Astrocyte (in vitro differentiated cells and primary cell): ENCODE results near the gene CAPNS1. TPM values are rescaled to one million over a fixed set of nuclear protein-coding genes. Genes with fewer than 3 reads are reported as not detected.
A peak's percentile ranks its signal among the peaks of the same experiment; 100 is the strongest.
"Not testable (repeated sequence)": the region's sequence is repeated elsewhere in the genome, so short reads cannot be mapped to it uniquely, and the experiment has no call there.

ENCODE experiments used
- DNase-seq: peaks from one replicate; pipeline ENCODE4 v3.0.0-alpha.2; 2010; ENCODE audit warnings: low read depth
- FAIRE-seq: peaks from 2 replicates; lab custom pipeline; 2011; peaks lifted over from hg19 to GRCh38; lab: Jason Lieb, UNC
- H2AFZ ChIP-seq: 2 replicates; pipeline ENCODE4 v1.6.0; 2012; ENCODE audit warnings: low read depth, low read length, inconsistent platforms
- H3K27ac ChIP-seq: 2 replicates; pipeline ENCODE4 v1.5.1; 2011; ENCODE audit warnings: low read depth, low read length, inconsistent platforms
- H3K27me3 ChIP-seq: 2 replicates; pipeline ENCODE4 v1.6.0; 2011; ENCODE audit warnings: low read length, inconsistent platforms; ENCODE audit not compliant: insufficient read depth
- H3K36me3 ChIP-seq: 2 replicates; pipeline ENCODE4 v1.5.1; 2011; ENCODE audit warnings: low read length, inconsistent platforms; ENCODE audit not compliant: insufficient read depth
- H3K4me1 ChIP-seq: 2 replicates; pipeline ENCODE4 v1.5.1; 2011; ENCODE audit warnings: low read length, inconsistent platforms; ENCODE audit not compliant: insufficient read depth
- H3K4me2 ChIP-seq: 2 replicates; pipeline ENCODE4 v1.6.0; 2012; ENCODE audit warnings: low read length, inconsistent platforms
- H3K4me3 ChIP-seq: 2 replicates; pipeline ENCODE4 v1.5.1; 2011; ENCODE audit warnings: low read depth, mild to moderate bottlenecking, low read length, inconsistent platforms; ENCODE audit not compliant: insufficient read depth
- H3K79me2 ChIP-seq: 2 replicates; pipeline ENCODE4 v1.6.0; 2012; ENCODE audit warnings: mild to moderate bottlenecking, low read length, inconsistent platforms; ENCODE audit not compliant: insufficient read depth
- H3K9ac ChIP-seq: 2 replicates; pipeline ENCODE4 v1.6.0; 2012; ENCODE audit warnings: mild to moderate bottlenecking, low read length, inconsistent platforms
- H3K9me3 ChIP-seq: 2 replicates; pipeline ENCODE4 v1.5.1; 2012; ENCODE audit warnings: low read depth, mild to moderate bottlenecking, low read length, inconsistent platforms; ENCODE audit not compliant: insufficient read depth
- H4K20me1 ChIP-seq: 2 replicates; pipeline ENCODE4 v1.6.0; 2012; ENCODE audit warnings: low read length, inconsistent platforms; ENCODE audit not compliant: insufficient read depth
- H3K27ac Mint-ChIP-seq: one replicate; pipeline ENCODE4 v1.8.0; 2021; ENCODE audit warnings: mild to moderate bottlenecking, mixed read lengths; ENCODE audit not compliant: unreplicated experiment
- H3K27me3 Mint-ChIP-seq: one replicate; pipeline ENCODE4 v1.8.0; 2021; ENCODE audit warnings: low read depth, mixed read lengths; ENCODE audit not compliant: unreplicated experiment
- H3K36me3 Mint-ChIP-seq: one replicate; pipeline ENCODE4 v1.8.0; 2021; ENCODE audit warnings: low read depth, mixed read lengths; ENCODE audit not compliant: unreplicated experiment
- H3K4me1 Mint-ChIP-seq: one replicate; pipeline ENCODE4 v1.8.0; 2021; ENCODE audit warnings: low read depth, mixed read lengths; ENCODE audit not compliant: unreplicated experiment
- H3K4me3 Mint-ChIP-seq: one replicate; pipeline ENCODE4 v1.8.0; 2021; ENCODE audit warnings: mild to moderate bottlenecking, moderate library complexity, mixed read lengths; ENCODE audit not compliant: unreplicated experiment
- H3K9me3 Mint-ChIP-seq: one replicate; pipeline ENCODE4 v1.8.0; 2021; ENCODE audit warnings: mild to moderate bottlenecking, mixed read lengths; ENCODE audit not compliant: unreplicated experiment
- EZH2 ChIP-seq: IDR thresholded peaks from 2 replicates; pipeline ENCODE4 v1.6.1; 2012; ENCODE audit warnings: mild to moderate bottlenecking, low read length, inconsistent platforms; ENCODE audit not compliant: insufficient read depth
- total RNA-seq: library from RNA; stranded (reverse); gene quantifications from 2 replicates; pipeline ENCODE4 v1.2.1, GENCODE V29; 2021
- TF ChIP-seq, protein P1 (sequence below): IDR thresholded peaks from 2 replicates; pipeline ENCODE4 v1.5.1; 2011; ENCODE audit warnings: low read depth, mild to moderate bottlenecking, inconsistent platforms, low read length, moderate library complexity; ENCODE audit not compliant: insufficient read depth

Gene CAPNS1
- total RNA-seq, 1 donor from 2014 or later: 665 TPM

DNA sequence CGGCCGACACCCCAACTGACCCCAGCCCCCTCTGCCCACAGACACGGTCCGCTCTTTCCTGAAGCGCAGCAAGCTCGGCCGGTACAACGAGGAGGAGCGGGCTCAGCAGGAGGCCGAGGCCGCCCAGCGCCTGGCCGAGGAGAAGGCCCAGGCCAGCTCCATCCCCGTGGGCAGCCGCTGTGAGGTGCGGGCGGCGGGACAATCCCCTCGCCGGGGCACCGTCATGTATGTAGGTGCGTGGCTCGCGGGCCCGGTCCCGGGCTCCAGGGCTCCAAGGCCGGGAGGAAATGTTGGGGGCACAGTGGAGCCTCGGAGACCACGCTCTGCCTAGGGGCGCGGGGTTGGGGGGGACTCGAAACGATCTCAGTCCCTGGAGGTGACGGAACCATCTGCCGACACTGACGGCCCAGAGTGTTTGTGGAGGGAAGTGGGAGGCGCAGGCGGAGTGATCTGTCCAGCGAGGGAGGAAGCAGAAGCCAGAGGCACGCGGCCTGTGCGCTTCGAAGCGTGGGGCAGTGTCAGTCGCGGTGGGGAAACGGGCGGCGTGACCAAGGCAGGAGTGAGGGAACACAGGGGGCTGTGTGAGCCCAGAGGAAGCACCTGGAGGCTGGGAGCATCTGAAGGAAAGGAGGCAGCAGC, 18.3 kb upstream of the CAPNS1 start:
- Mint-ChIP-seq H3K4me3 (no peak overlapping the region), H3K27ac (no peak overlapping the region), H3K36me3 (peaks cover 26% of the 10 kb centered on the region), H3K4me1 (peaks cover 3% of the 10 kb centered on the region), H3K9me3 (no peaks in the 10 kb centered on the region), H3K27me3 (no peaks in the 10 kb centered on the region)
- Histone ChIP-seq H3K27ac (no peak overlapping the region), H3K79me2 (peaks cover 22% of the 10 kb centered on the region), H4K20me1 (peaks cover 26% of the 10 kb centered on the region), H2AFZ (no peak overlapping the region), H3K27me3 (no peaks in the 10 kb centered on the region), H3K9me3 (no peaks in the 10 kb centered on the region), H3K9ac (no peak overlapping the region), H3K4me3 (no peak overlapping the region), H3K4me1 (no peaks in the 10 kb centered on the region), H3K4me2 (no peak overlapping the region), H3K36me3 (peaks cover 21% of the 10 kb centered on the region)
- FAIRE-seq (no peak), DNase-seq (no peak)
- TF ChIP-seq, protein P1, sequence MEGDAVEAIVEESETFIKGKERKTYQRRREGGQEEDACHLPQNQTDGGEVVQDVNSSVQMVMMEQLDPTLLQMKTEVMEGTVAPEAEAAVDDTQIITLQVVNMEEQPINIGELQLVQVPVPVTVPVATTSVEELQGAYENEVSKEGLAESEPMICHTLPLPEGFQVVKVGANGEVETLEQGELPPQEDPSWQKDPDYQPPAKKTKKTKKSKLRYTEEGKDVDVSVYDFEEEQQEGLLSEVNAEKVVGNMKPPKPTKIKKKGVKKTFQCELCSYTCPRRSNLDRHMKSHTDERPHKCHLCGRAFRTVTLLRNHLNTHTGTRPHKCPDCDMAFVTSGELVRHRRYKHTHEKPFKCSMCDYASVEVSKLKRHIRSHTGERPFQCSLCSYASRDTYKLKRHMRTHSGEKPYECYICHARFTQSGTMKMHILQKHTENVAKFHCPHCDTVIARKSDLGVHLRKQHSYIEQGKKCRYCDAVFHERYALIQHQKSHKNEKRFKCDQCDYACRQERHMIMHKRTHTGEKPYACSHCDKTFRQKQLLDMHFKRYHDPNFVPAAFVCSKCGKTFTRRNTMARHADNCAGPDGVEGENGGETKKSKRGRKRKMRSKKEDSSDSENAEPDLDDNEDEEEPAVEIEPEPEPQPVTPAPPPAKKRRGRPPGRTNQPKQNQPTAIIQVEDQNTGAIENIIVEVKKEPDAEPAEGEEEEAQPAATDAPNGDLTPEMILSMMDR: no peak
- TF ChIP-seq EZH2: no peak

GRCh38 chr19:36125557-36125956, 14.3 kb upstream of the CAPNS1 start:
- no peak for FAIRE-seq
- H3K36me3 Mint-ChIP-seq: peaks cover 11% of the 10 kb centered on the region

DNA sequence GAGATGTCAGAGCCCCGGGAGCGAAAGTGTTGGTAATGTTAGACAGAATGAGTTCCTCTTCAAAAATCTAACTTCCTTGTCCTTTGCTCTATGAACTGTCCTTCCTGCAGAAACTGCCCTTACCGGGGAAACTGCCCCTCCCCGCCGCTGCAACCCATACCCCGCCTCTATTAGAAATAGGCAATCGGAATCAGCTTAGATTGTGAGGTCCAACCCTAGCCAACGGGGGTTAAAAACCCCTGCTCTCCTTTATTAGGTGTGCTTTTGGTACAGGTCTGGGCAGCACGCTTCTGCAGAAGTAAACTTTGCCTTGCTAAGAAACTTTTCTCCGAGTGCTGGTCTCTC, 11.5 kb upstream of the CAPNS1 start:
- peaks cover 8% of the 10 kb centered on the region for H3K36me3 Mint-ChIP-seq
- no peaks in the 10 kb centered on the region for H3K4me1 Mint-ChIP-seq
- peak overlapping the region; percentile 85 for H3K4me2 ChIP-seq
- H2AFZ ChIP-seq: peak overlapping the region; percentile 72
- H3K4me3 ChIP-seq: peak overlapping the region; percentile 56
- H3K9ac ChIP-seq: peak overlapping the region; percentile 77
- peak overlapping the region; percentile 88 for H3K4me3 Mint-ChIP-seq
- no peaks in the 10 kb centered on the region for H3K27me3 ChIP-seq
- H3K9me3 ChIP-seq: no peaks in the 10 kb centered on the region
- H3K27ac ChIP-seq: peak overlapping the region; percentile 62
- DNase-seq (no peak), FAIRE-seq (no peak)
- peaks cover 3% of the 10 kb centered on the region for H3K36me3 ChIP-seq
- no peaks in the 10 kb centered on the region for H3K79me2 ChIP-seq
- peak overlapping the region; percentile 93 for H3K27ac Mint-ChIP-seq
- H3K27me3 Mint-ChIP-seq: peaks cover 2% of the 10 kb centered on the region
- no peak for TF ChIP-seq EZH2
- TF ChIP-seq, protein P1: no peak
- H3K4me1 ChIP-seq: peaks cover 3% of the 10 kb centered on the region
- H3K9me3 Mint-ChIP-seq: no peaks in the 10 kb centered on the region
- no peaks in the 10 kb centered on the region for H4K20me1 ChIP-seq

More at GRCh38 chr19:36125557-36125956, 14.3 kb upstream of the CAPNS1 start:
- H3K27ac ChIP-seq: no peak overlapping the region
- DNase-seq: no peak
- no peaks in the 10 kb centered on the region for H3K4me1 ChIP-seq
- H3K79me2 ChIP-seq: no peaks in the 10 kb centered on the region
- H3K9me3 ChIP-seq: no peaks in the 10 kb centered on the region
- no peaks in the 10 kb centered on the region for H3K27me3 ChIP-seq
- H3K9ac ChIP-seq: no peak overlapping the region
- H3K4me2 ChIP-seq: no peak overlapping the region
- Mint-ChIP-seq H3K9me3 (no peaks in the 10 kb centered on the region), H3K4me3 (peak overlapping the region; percentile 11), H3K27me3 (no peaks in the 10 kb centered on the region), H3K4me1 (no peaks in the 10 kb centered on the region), H3K27ac (peak overlapping the region; percentile 18)
- no peak overlapping the region for H2AFZ ChIP-seq
- peaks cover 14% of the 10 kb centered on the region for H3K36me3 ChIP-seq
- no peak for TF ChIP-seq EZH2
- TF ChIP-seq, protein P1: no peak
- H3K4me3 ChIP-seq: no peak overlapping the region
- peaks cover 2% of the 10 kb centered on the region for H4K20me1 ChIP-seq

DNA sequence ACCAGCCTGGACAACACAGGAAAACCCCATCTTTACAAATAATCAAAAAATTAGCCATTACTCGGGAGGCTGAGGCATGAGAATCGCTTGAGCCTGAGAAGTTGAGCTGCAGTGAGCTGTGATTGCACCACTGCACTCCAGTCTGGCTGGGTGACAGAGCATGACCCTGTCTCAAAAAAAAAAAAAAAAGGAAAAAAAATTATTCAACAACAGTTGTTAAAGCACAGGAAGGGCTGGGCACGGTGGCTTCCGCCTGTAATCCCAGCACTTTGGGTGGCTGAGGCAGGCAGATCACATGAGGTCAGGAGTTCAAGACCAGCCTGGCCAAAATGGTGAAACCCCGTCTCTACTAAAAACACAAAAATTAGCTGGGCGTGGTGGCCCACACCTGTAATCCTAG, 8.6 kb upstream of the CAPNS1 start:
- not testable (repeated sequence) for H3K36me3 ChIP-seq, H3K27ac ChIP-seq, H3K27ac Mint-ChIP-seq, H3K4me2 ChIP-seq, H3K9me3 Mint-ChIP-seq, H3K79me2 ChIP-seq, H3K4me1 Mint-ChIP-seq, H3K27me3 Mint-ChIP-seq, H3K4me3 ChIP-seq, H4K20me1 ChIP-seq, H3K36me3 Mint-ChIP-seq, H3K4me1 ChIP-seq, H2AFZ ChIP-seq, FAIRE-seq, H3K9me3 ChIP-seq, H3K9ac ChIP-seq, H3K27me3 ChIP-seq, DNase-seq, H3K4me3 Mint-ChIP-seq
